ENCODE data around the gene INTS14.

GRCh38 chr15:65639509-65639908 is 28.6 kb upstream of the INTS14 start:
- TF ChIP-seq CTCF (IDR thresholded peaks at IDR 0.05; ENCODE audit: low read length): no peak
- no peak for TF ChIP-seq EZH2 (optimal IDR thresholded peaks at IDR 0.05; ENCODE audit: low read depth, low read length)
- TF ChIP-seq EZH2phosphoT487 (IDR thresholded peaks at IDR 0.05; ENCODE audit: low read length): no peak
